Measurements from ENCODE around the gene TANC2.

DNA sequence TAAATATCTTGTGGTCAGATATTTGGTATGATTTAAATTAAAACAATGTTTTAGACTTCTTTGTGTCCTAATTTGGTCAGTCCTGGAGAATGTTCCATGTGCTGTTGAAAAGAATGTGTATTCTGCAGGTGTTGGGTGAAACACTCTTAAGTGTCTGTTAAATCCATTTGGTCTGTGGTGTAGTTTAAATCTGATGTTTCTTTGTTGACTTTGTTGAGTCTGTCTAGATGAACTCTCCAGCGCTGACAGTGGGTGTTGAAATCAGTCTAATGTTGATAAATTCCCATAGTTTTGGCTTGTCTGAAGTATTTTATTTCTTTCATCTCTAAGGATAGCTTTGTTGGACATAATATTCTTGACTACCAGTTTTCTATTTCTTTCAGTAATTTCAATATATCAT is 18.8 kb downstream of the TANC2 start:
- TF ChIP-seq CTCF (IDR thresholded peaks at IDR 0.05) (no peak), POLR2A (IDR thresholded peaks at IDR 0.05) (no peak)
